AG04450 (cell line): ENCODE measurements around the gene FAM25A. TPM values are rescaled to one million over a fixed set of nuclear protein-coding genes. Genes with fewer than 3 reads are reported as not detected.
"Not testable (repeated sequence)": the region's sequence is repeated elsewhere in the genome, so short reads cannot be mapped to it uniquely, and the experiment has no call there.

Experiments used
- CTCF ChIA-PET: fragments of 300-600, 350-600 bp; formaldehyde crosslinking; extraction: SDS; loops from one replicate; lab custom pipeline; 2022; ENCODE audit warnings: antibody characterized with exemption, inconsistent platforms; lab: Charles Lee
- POLR2A ChIA-PET: fragments of 350-600 bp; formaldehyde crosslinking; extraction: SDS; loops from one replicate; lab custom pipeline; 2021; ENCODE audit warnings: antibody characterized with exemption, inconsistent platforms; lab: Yijun Ruan, JAX
- DNase-seq: peaks from one replicate; pipeline ENCODE4 v3.0.0-alpha.2; 2011; ENCODE audit warnings: low read depth, low spot score
- H3K27ac ChIP-seq: one replicate; pipeline ENCODE4 v1.5.1; 2012; ENCODE audit warnings: low read depth, low read length, control low read depth
- H3K27me3 ChIP-seq: one replicate; pipeline ENCODE4 v1.6.0; 2012; ENCODE audit warnings: low read length; ENCODE audit not compliant: control insufficient read depth, insufficient read depth
- H3K4me3 ChIP-seq: 2 replicates; pipeline ENCODE4 v1.5.1; 2011; ENCODE audit warnings: mild to moderate bottlenecking, low read depth, low read length, control low read depth
- H3K9me3 ChIP-seq: 2 replicates; pipeline ENCODE4 v1.5.1; 2012; ENCODE audit warnings: low read length; ENCODE audit not compliant: control insufficient read depth, insufficient read depth
- CTCF ChIP-seq: IDR thresholded peaks from 2 replicates; pipeline ENCODE4 v1.5.1; 2011; ENCODE audit warnings: low read depth, low read length, control low read depth, inconsistent platforms
- polyA plus RNA-seq: library from polyadenylated mRNA; depleted of rRNA; stranded (reverse); fragments of >200 nt; gene quantifications from 2 replicates; pipeline ENCODE4 v1.2.3, GENCODE V29; 2011

Gene FAM25A
- polyA plus RNA-seq, 1 experiment: not detected

- no peak overlapping the region for H3K4me3 ChIP-seq
- CTCF ChIA-PET: interaction anchor here (1.1 to 1.4 kb wide), 2 partner anchors 8 to 68 kb away, joined by 3 read pairs; no protein-coding TSS in a partner anchor
- H3K27me3 ChIP-seq: no peaks in the 10 kb centered on the region
- TF ChIP-seq CTCF: no peak
- no peak for DNase-seq
- no peak overlapping the region for H3K27ac ChIP-seq
- H3K9me3 ChIP-seq: no peaks in the 10 kb centered on the region
- POLR2A ChIA-PET: interaction anchor here (1.1 kb wide), 1 partner anchor 17 kb away, joined by 3 read pairs; no protein-coding TSS in a partner anchor
These were observed 31.6 kb upstream of the FAM25A start for GRCh38 chr10:86988520-86988919.

- CTCF ChIA-PET: interaction anchor here (0.6 kb wide), 1 partner anchor 16 kb away, joined by 3 read pairs; no protein-coding TSS in a partner anchor
- H3K27ac ChIP-seq, H3K4me3 ChIP-seq, DNase-seq, H3K27me3 ChIP-seq, H3K9me3 ChIP-seq, POLR2A ChIA-PET: not testable (repeated sequence)
These were observed 28.7 kb upstream of the FAM25A start for GRCh38 chr10:86991362-86991761.

- CTCF ChIA-PET: interaction anchor here (0.6 kb wide), 1 partner anchor 53 kb away, joined by 14 read pairs; no protein-coding TSS in a partner anchor
These were observed 27.6 kb upstream of the FAM25A start for GRCh38 chr10:86992456-86992855.

GRCh38 chr10:86992929-86993328 is 27.2 kb upstream of the FAM25A start:
- POLR2A ChIA-PET: no interaction called here
- H3K4me3 ChIP-seq: no peak overlapping the region
- no peaks in the 10 kb centered on the region for H3K9me3 ChIP-seq
- no peak for DNase-seq
- no peak for TF ChIP-seq CTCF
- no peak overlapping the region for H3K27ac ChIP-seq
- CTCF ChIA-PET: no interaction called here
- no peaks in the 10 kb centered on the region for H3K27me3 ChIP-seq

More at GRCh38 chr10:86992456-86992855, 27.6 kb upstream of the FAM25A start:
- H3K9me3 ChIP-seq: no peaks in the 10 kb centered on the region
- DNase-seq: no peak
- no peak overlapping the region for H3K4me3 ChIP-seq
- no peaks in the 10 kb centered on the region for H3K27me3 ChIP-seq
- no peak overlapping the region for H3K27ac ChIP-seq
- POLR2A ChIA-PET: no interaction called here
- no peak for TF ChIP-seq CTCF

- CTCF ChIA-PET, H3K27ac ChIP-seq, POLR2A ChIA-PET, H3K9me3 ChIP-seq, DNase-seq, H3K27me3 ChIP-seq, H3K4me3 ChIP-seq: not testable (repeated sequence)
These were observed 20.2 kb upstream of the FAM25A start for GRCh38 chr10:86999802-87000403.

GRCh38 chr10:87000491-87000890 is 19.6 kb upstream of the FAM25A start:
- Histone ChIP-seq H3K4me3 (no peak overlapping the region), H3K27ac (no peak overlapping the region), H3K9me3 (no peaks in the 10 kb centered on the region), H3K27me3 (no peaks in the 10 kb centered on the region)
- no peak for DNase-seq
- ChIA-PET POLR2A (no interaction called here), CTCF (no interaction called here)
- no peak for TF ChIP-seq CTCF

GRCh38 chr10:87007124-87007523 is 13.0 kb upstream of the FAM25A start:
- CTCF ChIA-PET: interaction anchor here (0.6 kb wide), 1 partner anchor 16 kb away, joined by 3 read pairs; no protein-coding TSS in a partner anchor
- POLR2A ChIA-PET, H3K4me3 ChIP-seq, H3K27ac ChIP-seq, H3K27me3 ChIP-seq, H3K9me3 ChIP-seq, DNase-seq: not testable (repeated sequence)

GRCh38 chr10:87007674-87008073 is 12.4 kb upstream of the FAM25A start:
- H3K27ac ChIP-seq, H3K27me3 ChIP-seq, DNase-seq, H3K4me3 ChIP-seq, H3K9me3 ChIP-seq, CTCF ChIA-PET, POLR2A ChIA-PET: not testable (repeated sequence)
